Mucosa of descending colon (tissue), 3 donors: Measurements from ENCODE around the gene SH3BP1. TPM values are rescaled to one million over a fixed set of nuclear protein-coding genes. Genes with fewer than 3 reads are reported as not detected.
A peak's percentile ranks its signal among the peaks of the same experiment; 100 is the strongest.

Experiments used
- ATAC-seq: fragments of 200-7000 bp; cut with Tn5 transposase; one replicate; pipeline ENCODE4 v1.9.1; 2020; ENCODE audit warnings: mild to moderate bottlenecking, moderate library complexity
- DNase-seq, 3 donors: peaks; one replicate each; pipeline ENCODE4 v3.0.0-alpha.2; 2020
- H3K36me3 ChIP-seq: fragments of 200-600 bp; one replicate; pipeline ENCODE4 v1.8.0; 2021; ENCODE audit warnings: low read depth, mild to moderate bottlenecking
- H3K4me1 ChIP-seq: fragments of 200-600 bp; one replicate; pipeline ENCODE4 v1.8.0; 2021; ENCODE audit warnings: low read depth, mild to moderate bottlenecking
- H3K4me3 ChIP-seq: fragments of 200-600 bp; one replicate; pipeline ENCODE4 v1.8.0; 2021; ENCODE audit warnings: mild to moderate bottlenecking
- H3K9me3 ChIP-seq: fragments of 200-600 bp; one replicate; pipeline ENCODE4 v1.8.0; 2021; ENCODE audit warnings: mild to moderate bottlenecking
- intact Hi-C, 2 donors: fragments of 100-400 bp; cut with DNase I in 1 of 2; cut with micrococcal nuclease in 1 of 2; formaldehyde crosslinking; loops; one replicate each; pipeline versions ENCODE4 v1.11.0 to v1.11.1; 2022; cut with DNase I, micrococcal nuclease
- total RNA-seq, 3 donors: library from RNA; stranded (reverse); fragmentation: NEBNext Ultra II Directional in 2 of 3; extraction: Animal tissue kit (Norgen Biotek cat#: 25700) in 2 of 3; gene quantifications; one replicate each; pipeline versions ENCODE4 v1.2.1 to v1.2.4, GENCODE V29; 2021 to 2023
- TF ChIP-seq, protein P1 (sequence below): fragments of 200-600 bp; IDR thresholded peaks from one replicate; pipeline ENCODE4 v1.8.0; 2022; ENCODE audit warnings: antibody characterized with exemption, mild to moderate bottlenecking
- donor health status: DM: no; HTN: no; CAD: no; lungs with moderate emphysema.
- donor health status: DM: no; HTN: no; CAD: no.
- donor health status: DM: no; HTN: yes; CAD: no.

Gene SH3BP1
- total RNA-seq, 3 donors from 2014 or later = 48.8 to 98.2 (median 96.6) TPM

- intact Hi-C loops = loop anchor here (5.0 to 10.0 kb wide), 2 partner anchors 38 to 56 kb away; no protein-coding TSS in a partner anchor
- H3K4me1 ChIP-seq = peaks cover 41% of the 10 kb centered on the region
- no peak for ATAC-seq
These were observed 40.9 kb downstream of the SH3BP1 start for GRCh38 chr22:37680191-37680851.

GRCh38 chr22:37681001-37681424 lies 41.5 kb downstream of the SH3BP1 start:
- H3K4me3 ChIP-seq = no peak overlapping the region
- no peaks in the 10 kb centered on the region for H3K9me3 ChIP-seq
- TF ChIP-seq, protein P1, sequence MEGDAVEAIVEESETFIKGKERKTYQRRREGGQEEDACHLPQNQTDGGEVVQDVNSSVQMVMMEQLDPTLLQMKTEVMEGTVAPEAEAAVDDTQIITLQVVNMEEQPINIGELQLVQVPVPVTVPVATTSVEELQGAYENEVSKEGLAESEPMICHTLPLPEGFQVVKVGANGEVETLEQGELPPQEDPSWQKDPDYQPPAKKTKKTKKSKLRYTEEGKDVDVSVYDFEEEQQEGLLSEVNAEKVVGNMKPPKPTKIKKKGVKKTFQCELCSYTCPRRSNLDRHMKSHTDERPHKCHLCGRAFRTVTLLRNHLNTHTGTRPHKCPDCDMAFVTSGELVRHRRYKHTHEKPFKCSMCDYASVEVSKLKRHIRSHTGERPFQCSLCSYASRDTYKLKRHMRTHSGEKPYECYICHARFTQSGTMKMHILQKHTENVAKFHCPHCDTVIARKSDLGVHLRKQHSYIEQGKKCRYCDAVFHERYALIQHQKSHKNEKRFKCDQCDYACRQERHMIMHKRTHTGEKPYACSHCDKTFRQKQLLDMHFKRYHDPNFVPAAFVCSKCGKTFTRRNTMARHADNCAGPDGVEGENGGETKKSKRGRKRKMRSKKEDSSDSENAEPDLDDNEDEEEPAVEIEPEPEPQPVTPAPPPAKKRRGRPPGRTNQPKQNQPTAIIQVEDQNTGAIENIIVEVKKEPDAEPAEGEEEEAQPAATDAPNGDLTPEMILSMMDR = no peak
- no peak for ATAC-seq
- H3K4me1 ChIP-seq = peaks cover 42% of the 10 kb centered on the region
- peaks cover 3% of the 10 kb centered on the region for H3K36me3 ChIP-seq
- DNase-seq = no peak
- intact Hi-C loops = loop anchor here (5.0 to 10.0 kb wide), 2 partner anchors 39 to 56 kb away; no protein-coding TSS in a partner anchor

More at GRCh38 chr22:37680191-37680851, 40.9 kb downstream of the SH3BP1 start:
- TF ChIP-seq, protein P1 = no peak
- DNase-seq = no peak
- Histone ChIP-seq H3K9me3 (no peaks in the 10 kb centered on the region), H3K4me3 (no peak overlapping the region), H3K36me3 (peaks cover 3% of the 10 kb centered on the region)

GRCh38 chr22:37681556-37682049 lies 42.1 kb downstream of the SH3BP1 start:
- H3K36me3 ChIP-seq = peaks cover 3% of the 10 kb centered on the region
- H3K9me3 ChIP-seq = no peaks in the 10 kb centered on the region
- intact Hi-C loops = loop anchor here (5.0 to 10.0 kb wide), 2 partner anchors 39 to 57 kb away; no protein-coding TSS in a partner anchor
- no peak overlapping the region for H3K4me3 ChIP-seq
- H3K4me1 ChIP-seq = peaks cover 37% of the 10 kb centered on the region
- TF ChIP-seq, protein P1 = peak; percentile 88
- peak; percentile 64 for ATAC-seq
- DNase-seq = peak; percentile 85 to 88 (median 86)

DNA sequence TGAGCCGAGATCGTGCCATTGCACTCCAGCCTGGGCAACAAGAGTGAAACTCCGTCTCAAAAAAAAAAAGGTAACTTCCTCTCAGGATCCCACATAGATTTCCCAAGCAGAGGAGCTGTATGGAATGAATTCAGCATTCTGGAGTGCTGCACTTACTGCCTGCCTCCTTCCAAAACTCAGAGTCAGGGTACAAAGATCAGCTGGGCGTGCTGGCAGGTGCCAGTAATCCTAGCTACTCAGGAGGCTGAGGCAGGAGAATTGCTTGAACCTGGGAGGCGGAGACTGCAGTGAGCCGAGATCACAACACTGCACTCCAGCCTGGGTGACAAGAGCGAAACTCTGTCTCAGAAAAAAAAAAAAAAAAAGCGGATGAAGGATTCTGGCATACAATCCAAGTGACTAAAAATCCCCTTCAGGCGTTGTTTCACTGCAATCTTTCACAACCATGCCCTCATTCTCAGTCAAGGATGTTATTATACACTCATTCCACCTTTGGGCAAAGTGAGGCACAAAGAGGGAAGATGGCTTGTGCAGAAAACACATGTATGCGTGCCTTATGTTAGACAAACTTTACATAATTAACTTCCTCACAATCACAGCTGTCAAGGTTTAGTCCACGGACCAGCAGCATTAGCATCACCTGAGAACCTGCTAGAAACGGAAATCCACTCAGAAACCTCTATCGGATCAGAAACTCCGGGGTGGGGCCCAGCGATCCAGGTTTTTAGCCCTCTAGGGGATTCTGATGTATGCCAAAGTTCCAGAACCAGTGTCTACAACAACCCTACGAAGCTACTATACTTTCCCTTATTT lies 45.5 kb downstream of the SH3BP1 start:
- Histone ChIP-seq H3K36me3 (no peaks in the 10 kb centered on the region), H3K4me3 (no peak overlapping the region), H3K4me1 (peaks cover 46% of the 10 kb centered on the region), H3K9me3 (no peaks in the 10 kb centered on the region)
- peak; percentile 53 for ATAC-seq
- intact Hi-C loops = loop anchor here (5.0 to 10.0 kb wide), 2 partner anchors 43 to 60 kb away; no protein-coding TSS in a partner anchor
- DNase-seq = peak; percentile 73 to 82 (median 76)
- TF ChIP-seq, protein P1 = no peak
